CD4-positive, alpha-beta memory T cell (primary cell): ENCODE results near the gene COL4A2. TPM values are rescaled to one million over a fixed set of nuclear protein-coding genes. Genes with fewer than 3 reads are reported as not detected.

Experiments
- CTCF ChIA-PET: fragments of 350-600 bp; sonication (Branson Sonifier 250); formaldehyde crosslinking; loops from one replicate; lab custom pipeline; 2021; ENCODE audit warnings: inconsistent platforms; ENCODE audit not compliant: partially characterized antibody; lab: Charles Lee
- POLR2A ChIA-PET: fragments of 350-600 bp; sonication (Branson Sonifier 250); formaldehyde crosslinking; loops from one replicate; lab custom pipeline; 2021; ENCODE audit not compliant: partially characterized antibody; lab: Charles Lee
- DNase-seq, 5 donors: peaks; one replicate each; pipeline versions ENCODE4 v3.0.0 to v3.0.0-alpha.2; 2020 to 2022; ENCODE audit warnings: mixed read lengths in 1 of 5
- H3K27ac ChIP-seq: one replicate; pipeline ENCODE4 v1.7.0; 2013; ENCODE audit warnings: low read depth, low read length
- H3K27me3 ChIP-seq: 2 replicates; pipeline ENCODE4 v1.7.0; 2013; ENCODE audit warnings: mild to moderate bottlenecking, low read length, moderate library complexity; ENCODE audit not compliant: insufficient read depth
- H3K36me3 ChIP-seq: 2 replicates; pipeline ENCODE4 v1.7.0; 2013; ENCODE audit warnings: mild to moderate bottlenecking, low read length, moderate library complexity; ENCODE audit not compliant: insufficient read depth
- H3K4me1 ChIP-seq: 2 replicates; pipeline ENCODE4 v1.7.0; 2013; ENCODE audit warnings: mild to moderate bottlenecking, low read length, moderate library complexity; ENCODE audit not compliant: insufficient read depth
- H3K4me3 ChIP-seq, 2 donors: one replicate each; pipeline ENCODE4 v1.7.0; 2013; ENCODE audit warnings: low read length in 2 of 2, mild to moderate bottlenecking in 1 of 2
- H3K9me3 ChIP-seq, 2 donors: one replicate each; pipeline ENCODE4 v1.7.0; 2013; ENCODE audit warnings: low read length in 2 of 2, control low read depth in 1 of 2; ENCODE audit not compliant: control insufficient read depth in 1 of 2
- H3K27ac Mint-ChIP-seq, 7 donors: one replicate each; pipeline ENCODE4 v1.8.0; 2020 to 2021; ENCODE audit warnings: mixed read lengths in 7 of 7, mild to moderate bottlenecking in 6 of 7, inconsistent platforms in 3 of 7, moderate library complexity in 3 of 7
- H3K27me3 Mint-ChIP-seq, 2 donors: one replicate each; pipeline ENCODE4 v1.8.0; 2020 to 2021; ENCODE audit warnings: mixed read lengths in 2 of 2
- H3K36me3 Mint-ChIP-seq, 2 donors: one replicate each; pipeline ENCODE4 v1.8.0; 2020 to 2021; ENCODE audit warnings: mixed read lengths in 2 of 2, inconsistent platforms in 1 of 2, mild to moderate bottlenecking in 1 of 2
- H3K4me1 Mint-ChIP-seq, 4 donors: one replicate each; pipeline ENCODE4 v1.8.0; 2020 to 2021; ENCODE audit warnings: mixed read lengths in 4 of 4, mild to moderate bottlenecking in 1 of 4
- H3K4me3 Mint-ChIP-seq, 8 donors: one replicate each; pipeline ENCODE4 v1.8.0; 2020 to 2021; ENCODE audit warnings: mixed read lengths in 8 of 8, mild to moderate bottlenecking in 7 of 8, moderate library complexity in 6 of 8, inconsistent platforms in 3 of 8
- H3K9me3 Mint-ChIP-seq, 8 donors: one replicate each; pipeline ENCODE4 v1.8.0; 2020 to 2021; ENCODE audit warnings: mixed read lengths in 8 of 8, mild to moderate bottlenecking in 5 of 8, inconsistent platforms in 3 of 8, moderate library complexity in 1 of 8
- intact Hi-C: fragments of 100-400 bp; cut with micrococcal nuclease; formaldehyde crosslinking; loops from one replicate; pipeline ENCODE4 v1.15.1; 2023
- polyA plus RNA-seq, 2 donors: library from polyadenylated mRNA; unstranded; fragments of 300-500 nt; fragmentation: Illumina TruSeq; gene quantifications; one replicate each; pipeline ENCODE4 v1.2.3, GENCODE V29; 2021
- total RNA-seq, 2 experiments: library from RNA; stranded (reverse); gene quantifications; one replicate each; pipeline ENCODE4 v1.2.3, GENCODE V29; 2021

Gene COL4A2
- total and polyA plus RNA-seq, 4 experiments from 2014 or later: not detected

DNA sequence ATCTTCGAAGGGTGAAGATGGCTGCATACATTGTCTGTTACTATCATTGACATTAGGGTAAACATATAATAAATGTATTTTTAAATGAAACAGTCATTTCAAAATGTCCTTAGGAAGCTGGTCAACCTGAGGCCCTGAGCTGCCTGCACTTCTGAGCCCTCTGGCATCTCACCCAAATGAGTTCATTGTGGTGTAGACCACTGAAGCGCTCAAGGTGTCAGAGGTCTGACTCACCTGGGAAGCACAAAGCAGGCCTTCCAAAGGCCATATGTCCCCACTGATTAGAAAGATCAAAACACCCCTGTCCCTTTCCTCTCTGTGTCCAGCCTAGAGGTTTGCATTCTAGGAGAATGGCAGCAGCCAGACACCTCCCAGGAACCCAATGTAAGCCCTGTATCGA lies 59.6 kb downstream of the COL4A2 start:
- Mint-ChIP-seq H3K9me3 (no peaks in the 10 kb centered on the region), H3K27me3 (peaks cover 3 to 16% of the 10 kb centered on the region in 2 donors), H3K4me1 (no peaks in the 10 kb centered on the region), H3K27ac (no peak overlapping the region), H3K36me3 (no peaks in the 10 kb centered on the region), H3K4me3 (no peak overlapping the region)
- intact Hi-C loops: no loop called here
- ChIA-PET CTCF (no interaction called here), POLR2A (no interaction called here)
- Histone ChIP-seq H3K27ac (no peak overlapping the region), H3K36me3 (no peaks in the 10 kb centered on the region), H3K27me3 (no peaks in the 10 kb centered on the region), H3K4me1 (no peaks in the 10 kb centered on the region), H3K9me3 (no peaks in the 10 kb centered on the region), H3K4me3 (no peak overlapping the region)
- DNase-seq: no peak

DNA sequence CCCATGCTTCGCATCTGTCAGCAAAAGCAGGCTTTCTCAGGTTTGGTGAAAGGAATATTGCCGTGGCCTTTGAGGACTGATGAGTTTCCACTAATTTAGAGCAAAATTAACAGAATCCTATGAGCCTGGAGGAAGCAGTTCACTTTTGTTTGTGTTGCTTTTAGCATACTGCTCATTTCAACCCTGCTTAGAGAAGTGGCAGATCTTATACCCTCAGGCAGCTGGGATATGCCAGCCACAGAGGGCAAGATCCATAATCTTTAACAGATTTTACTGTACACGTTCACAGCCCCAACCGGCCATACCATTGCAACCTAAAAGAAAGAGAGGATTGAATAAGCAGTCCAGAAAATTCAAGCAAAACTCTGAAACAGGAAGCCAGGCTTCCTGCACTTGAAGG lies 60.5 kb downstream of the COL4A2 start:
- DNase-seq: no peak
- CTCF ChIA-PET: no interaction called here
- no peaks in the 10 kb centered on the region for H3K36me3 Mint-ChIP-seq

DNA sequence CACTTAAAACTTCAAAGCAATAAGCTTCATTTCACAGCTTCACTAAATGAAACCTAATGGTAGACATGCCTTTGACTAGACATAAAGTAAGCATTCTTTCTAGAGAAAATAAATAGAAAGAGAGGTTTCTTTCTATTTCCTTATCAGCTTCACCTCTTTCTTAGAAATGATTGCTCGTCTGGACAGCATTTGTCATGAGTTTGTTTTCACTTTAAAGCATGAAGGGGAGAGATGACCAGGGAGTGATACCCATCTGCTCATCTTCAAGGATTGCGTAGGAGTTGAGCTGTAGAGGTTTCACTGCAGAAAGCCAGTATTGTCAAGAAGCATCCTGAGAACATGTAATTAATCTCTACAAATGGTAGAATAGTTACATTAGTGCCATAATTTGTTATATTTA lies 61.3 kb downstream of the COL4A2 start:
- CTCF ChIA-PET: no interaction called here
- POLR2A ChIA-PET: no interaction called here
- intact Hi-C loops: no loop called here

More for the DNA sequence above, 60.5 kb downstream of the COL4A2 start:
- Mint-ChIP-seq H3K9me3 (no peaks in the 10 kb centered on the region), H3K27ac (no peak overlapping the region), H3K4me3 (no peak overlapping the region), H3K27me3 (peaks cover 4 to 16% of the 10 kb centered on the region in 2 donors), H3K4me1 (no peaks in the 10 kb centered on the region)
- intact Hi-C loops: no loop called here
- Histone ChIP-seq H3K27ac (no peak overlapping the region), H3K4me1 (no peaks in the 10 kb centered on the region), H3K27me3 (no peaks in the 10 kb centered on the region), H3K36me3 (no peaks in the 10 kb centered on the region), H3K9me3 (no peaks in the 10 kb centered on the region), H3K4me3 (no peak overlapping the region)
- POLR2A ChIA-PET: no interaction called here

DNA sequence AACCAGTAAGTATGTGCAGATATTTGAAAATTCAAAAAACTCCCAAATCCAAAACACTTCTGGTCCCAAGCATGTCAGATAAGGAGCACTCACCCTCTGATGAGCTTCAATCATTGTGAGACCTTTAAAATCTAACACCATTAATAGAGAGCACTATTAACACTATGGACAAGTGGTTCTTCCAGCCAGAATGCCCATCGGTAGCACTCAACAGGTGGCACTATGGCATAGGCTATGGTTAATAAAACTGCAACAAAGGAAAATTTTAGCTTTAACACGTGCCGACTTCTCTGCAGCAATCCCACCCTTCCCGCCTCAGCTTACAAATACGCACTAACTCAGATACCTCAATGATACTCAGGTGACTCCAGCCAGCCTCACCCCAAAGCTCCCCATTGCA lies 62.3 kb downstream of the COL4A2 start:
- no peaks in the 10 kb centered on the region for H3K4me1 Mint-ChIP-seq
- CTCF ChIA-PET: no interaction called here

More for the DNA sequence above, 61.3 kb downstream of the COL4A2 start:
- Mint-ChIP-seq H3K27me3 (peaks cover 4 to 13% of the 10 kb centered on the region in 2 donors), H3K27ac (no peak overlapping the region), H3K36me3 (no peaks in the 10 kb centered on the region), H3K4me3 (no peak overlapping the region), H3K9me3 (no peaks in the 10 kb centered on the region), H3K4me1 (no peaks in the 10 kb centered on the region)
- DNase-seq: no peak
- H3K4me1 ChIP-seq: no peaks in the 10 kb centered on the region
- H3K27me3 ChIP-seq: no peaks in the 10 kb centered on the region
- H3K4me3 ChIP-seq: no peak overlapping the region
- no peaks in the 10 kb centered on the region for H3K36me3 ChIP-seq
- H3K27ac ChIP-seq: no peak overlapping the region
- no peaks in the 10 kb centered on the region for H3K9me3 ChIP-seq

DNA sequence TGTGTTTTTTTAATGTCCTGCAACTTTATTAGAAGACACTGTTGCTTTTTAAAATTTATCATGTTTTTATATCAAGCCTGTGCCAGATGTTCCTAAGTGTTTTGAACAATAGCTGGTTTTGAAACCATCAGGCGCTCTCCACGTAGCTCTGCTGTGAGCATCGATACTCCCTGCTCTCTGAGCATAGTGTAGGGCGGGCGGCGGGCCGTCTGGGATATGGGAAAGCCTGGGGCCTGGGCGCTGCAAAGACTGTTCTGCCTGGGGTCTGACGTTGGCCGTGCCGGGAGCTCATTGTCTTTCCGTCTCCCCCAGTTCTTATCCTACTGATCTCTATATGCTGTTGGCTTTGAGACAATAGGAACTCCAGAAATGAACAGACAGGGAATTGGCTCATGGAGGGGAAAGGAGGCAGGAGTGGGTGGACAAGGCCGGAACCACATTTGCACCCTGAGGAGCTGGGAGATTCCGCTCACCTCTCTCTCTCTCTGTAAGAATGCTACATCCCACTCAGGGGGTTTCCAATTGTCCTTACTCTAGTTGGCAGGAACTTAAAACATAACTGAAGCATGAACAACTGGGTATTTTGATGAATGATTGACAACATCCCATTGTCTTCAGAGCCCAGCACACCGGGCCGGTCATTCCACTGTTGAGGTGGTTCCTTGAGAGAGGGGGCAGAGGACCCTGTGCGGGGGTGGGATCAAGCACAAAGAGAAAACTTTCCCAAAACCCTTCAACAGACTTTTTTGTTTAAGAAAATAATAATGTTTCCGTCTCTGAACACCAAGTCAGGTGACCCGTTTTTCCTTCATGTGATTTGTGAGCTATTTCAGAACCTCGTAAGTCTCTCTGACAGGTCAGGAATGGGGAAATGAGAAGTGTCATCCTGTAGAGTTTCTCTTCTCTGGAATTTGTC lies 64.7 kb downstream of the COL4A2 start:
- H3K4me3 ChIP-seq: no peak overlapping the region
- no peaks in the 10 kb centered on the region for H3K4me1 ChIP-seq
- intact Hi-C loops: no loop called here
- no peaks in the 10 kb centered on the region for H3K36me3 Mint-ChIP-seq
- no peaks in the 10 kb centered on the region for H3K9me3 Mint-ChIP-seq
- no peak overlapping the region for H3K4me3 Mint-ChIP-seq
- no peaks in the 10 kb centered on the region for H3K36me3 ChIP-seq
- peaks cover 13 to 15% of the 10 kb centered on the region in 2 donors for H3K27me3 Mint-ChIP-seq
- no peak for DNase-seq
- H3K9me3 ChIP-seq: no peaks in the 10 kb centered on the region
- H3K27ac Mint-ChIP-seq: no peak overlapping the region
- H3K27me3 ChIP-seq: peaks cover 4% of the 10 kb centered on the region
- no peaks in the 10 kb centered on the region for H3K4me1 Mint-ChIP-seq
- ChIA-PET POLR2A (no interaction called here), CTCF (no interaction called here)
- H3K27ac ChIP-seq: no peak overlapping the region

More for the DNA sequence above, 62.3 kb downstream of the COL4A2 start:
- DNase-seq: no peak
- H3K4me3 ChIP-seq: no peak overlapping the region
- no peaks in the 10 kb centered on the region for H3K36me3 ChIP-seq
- no peaks in the 10 kb centered on the region for H3K9me3 Mint-ChIP-seq
- no peaks in the 10 kb centered on the region for H3K27me3 ChIP-seq
- no peaks in the 10 kb centered on the region for H3K36me3 Mint-ChIP-seq
- H3K27ac ChIP-seq: no peak overlapping the region
- H3K27ac Mint-ChIP-seq: no peak overlapping the region
- H3K4me1 ChIP-seq: no peaks in the 10 kb centered on the region
- POLR2A ChIA-PET: no interaction called here
- peaks cover 7 to 15% of the 10 kb centered on the region in 2 donors for H3K27me3 Mint-ChIP-seq
- intact Hi-C loops: no loop called here
- no peaks in the 10 kb centered on the region for H3K9me3 ChIP-seq
- H3K4me3 Mint-ChIP-seq: no peak overlapping the region

DNA sequence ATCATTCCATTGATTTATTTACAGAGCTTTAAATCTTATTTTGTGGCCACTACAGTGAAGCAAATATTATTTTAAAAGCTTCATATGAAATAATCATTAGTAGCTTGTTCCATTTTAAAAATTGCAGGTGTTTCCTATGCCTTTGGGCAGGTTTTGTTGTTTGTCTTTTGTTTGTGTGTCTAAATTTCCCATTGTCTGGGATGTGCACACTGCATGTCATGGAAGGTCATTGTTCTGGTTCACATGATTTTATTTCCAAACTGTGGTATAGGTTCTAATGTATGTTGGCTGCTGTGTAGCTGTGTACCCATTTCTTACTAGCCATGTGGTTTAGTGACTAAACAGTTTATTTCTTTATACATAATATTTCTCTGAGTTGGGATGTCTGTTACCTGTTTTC lies 65.6 kb downstream of the COL4A2 start:
- Histone ChIP-seq H3K4me1 (no peaks in the 10 kb centered on the region), H3K4me3 (no peak overlapping the region), H3K27me3 (peaks cover 4% of the 10 kb centered on the region), H3K27ac (no peak overlapping the region), H3K36me3 (no peaks in the 10 kb centered on the region), H3K9me3 (no peaks in the 10 kb centered on the region)
- intact Hi-C loops: no loop called here
- DNase-seq: no peak
- Mint-ChIP-seq H3K4me1 (no peaks in the 10 kb centered on the region), H3K4me3 (no peak overlapping the region), H3K9me3 (no peaks in the 10 kb centered on the region), H3K27ac (no peak overlapping the region), H3K36me3 (no peaks in the 10 kb centered on the region), H3K27me3 (peaks cover 13 to 15% of the 10 kb centered on the region in 2 donors)
- ChIA-PET POLR2A (no interaction called here), CTCF (no interaction called here)

DNA sequence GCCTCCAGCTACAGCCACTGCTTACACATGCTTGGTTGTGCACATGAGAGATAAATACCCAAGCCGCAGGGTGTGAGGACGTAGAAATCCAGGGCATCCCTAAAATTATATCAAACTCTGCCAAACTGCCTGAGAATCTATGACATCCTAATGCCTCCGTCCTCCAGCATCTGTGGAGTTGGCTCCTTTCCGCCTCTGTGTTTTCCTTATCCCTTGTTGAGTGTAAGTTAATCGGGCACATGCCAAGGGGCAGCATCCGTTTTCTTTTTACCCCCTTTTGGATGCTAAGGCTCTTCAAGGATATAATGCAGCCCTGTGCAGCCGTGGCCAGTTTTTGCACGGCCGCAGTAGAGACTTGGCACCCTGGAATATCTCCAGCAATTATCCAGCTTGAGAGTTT lies 66.5 kb downstream of the COL4A2 start:
- DNase-seq: no peak
- no peaks in the 10 kb centered on the region for H3K4me1 Mint-ChIP-seq
- H3K27me3 Mint-ChIP-seq: peaks cover 12 to 16% of the 10 kb centered on the region in 2 donors
- no peaks in the 10 kb centered on the region for H3K9me3 Mint-ChIP-seq
- H3K4me3 Mint-ChIP-seq: no peak overlapping the region
- H3K36me3 Mint-ChIP-seq: no peaks in the 10 kb centered on the region
- H3K27ac ChIP-seq: no peak overlapping the region
- H3K36me3 ChIP-seq: no peaks in the 10 kb centered on the region
- intact Hi-C loops: no loop called here
- CTCF ChIA-PET: no interaction called here
- peaks cover 4% of the 10 kb centered on the region for H3K27me3 ChIP-seq
- H3K4me1 ChIP-seq: no peaks in the 10 kb centered on the region
- no peaks in the 10 kb centered on the region for H3K9me3 ChIP-seq
- H3K4me3 ChIP-seq: no peak overlapping the region
- POLR2A ChIA-PET: no interaction called here
- no peak overlapping the region for H3K27ac Mint-ChIP-seq
